KBM-7 (cell line): ENCODE data around the gene CNTNAP2.

Experiments used
- DNase-seq: peaks from one replicate; pipeline ENCODE4 v3.0.0-alpha.2; 2015
- in situ Hi-C: fragments of 300-500 bp; cut with MboI; formaldehyde crosslinking; loops from 2 replicates; pipeline ENCODE4 v1.14.3; 2020; ENCODE audit warnings: low sequenced_read_pairs, low pct_unique_long_range_greater_than_20kb, mixed read lengths

The CNTNAP2 gene

DNA sequence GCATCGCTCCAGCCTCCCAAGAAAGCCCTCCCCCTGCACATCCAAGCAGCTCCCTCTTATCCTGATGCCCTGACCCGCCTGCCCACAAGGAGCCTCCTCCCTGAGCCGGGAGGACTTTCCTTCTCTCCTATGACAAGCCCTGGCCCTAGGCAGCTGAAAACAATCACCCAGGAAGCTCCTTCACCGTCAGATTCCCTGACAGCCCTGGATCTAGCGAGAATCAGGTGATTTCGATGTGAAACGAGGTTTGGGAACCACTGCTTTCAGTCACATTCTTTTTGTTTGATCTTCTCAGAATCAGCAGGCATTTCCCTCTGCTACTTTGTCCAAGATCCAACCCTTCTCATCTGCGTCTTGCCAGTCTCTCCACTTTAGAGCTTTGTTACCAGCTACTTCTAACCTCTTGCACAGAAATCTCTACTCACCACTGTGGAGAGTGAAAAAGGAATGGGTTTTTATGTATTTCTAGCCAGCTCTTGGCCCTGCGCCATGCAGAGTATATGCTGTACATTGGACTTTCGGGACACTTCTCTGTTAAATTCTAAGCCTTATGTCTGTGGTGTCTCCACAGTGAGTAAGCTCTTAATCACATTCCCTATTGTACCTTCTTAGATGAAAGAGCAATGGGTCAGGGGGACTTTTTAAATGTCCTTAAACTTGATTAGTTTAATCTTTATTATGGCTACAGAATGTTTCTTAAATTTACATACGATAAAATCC lies 2220.8 kb downstream of the CNTNAP2 start:
- in situ Hi-C loops = no loop called here
- DNase-seq = no peak

DNA sequence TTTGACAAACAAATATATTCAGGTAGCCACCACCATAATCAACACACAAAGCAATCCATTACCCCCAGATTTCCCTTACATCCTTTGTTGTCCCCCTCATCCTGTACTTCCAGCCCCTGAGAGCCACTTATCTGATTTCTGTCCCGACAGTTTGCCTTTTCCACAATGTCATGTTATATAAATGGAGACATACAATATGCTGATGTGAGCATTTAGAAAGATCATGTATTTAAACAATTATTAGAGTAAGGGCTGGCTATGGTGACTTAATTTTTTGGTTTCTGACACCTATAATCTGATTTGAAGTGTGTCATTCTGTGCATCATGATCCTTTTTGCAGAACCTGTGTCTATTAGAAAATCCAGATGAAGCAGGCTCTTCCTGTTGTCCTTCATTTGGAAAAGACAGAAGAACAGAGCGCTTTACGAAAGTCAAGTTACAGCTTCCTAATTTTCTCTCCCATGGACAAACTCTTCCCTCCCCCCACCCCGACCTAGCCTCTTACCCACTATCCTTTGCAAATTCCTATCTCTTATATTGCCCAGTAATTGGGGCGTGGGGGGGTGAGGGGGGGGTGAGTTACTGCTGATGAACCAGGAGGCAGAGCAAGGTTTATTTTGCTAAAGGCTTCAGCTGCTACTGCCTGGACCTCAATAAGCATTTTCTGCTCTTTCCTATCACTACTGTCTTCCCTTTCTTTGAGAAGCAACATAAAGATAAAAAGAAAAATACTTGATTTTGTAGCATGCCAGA lies 2221.6 kb downstream of the CNTNAP2 start:
- in situ Hi-C loops = no loop called here
- DNase-seq = no peak

DNA sequence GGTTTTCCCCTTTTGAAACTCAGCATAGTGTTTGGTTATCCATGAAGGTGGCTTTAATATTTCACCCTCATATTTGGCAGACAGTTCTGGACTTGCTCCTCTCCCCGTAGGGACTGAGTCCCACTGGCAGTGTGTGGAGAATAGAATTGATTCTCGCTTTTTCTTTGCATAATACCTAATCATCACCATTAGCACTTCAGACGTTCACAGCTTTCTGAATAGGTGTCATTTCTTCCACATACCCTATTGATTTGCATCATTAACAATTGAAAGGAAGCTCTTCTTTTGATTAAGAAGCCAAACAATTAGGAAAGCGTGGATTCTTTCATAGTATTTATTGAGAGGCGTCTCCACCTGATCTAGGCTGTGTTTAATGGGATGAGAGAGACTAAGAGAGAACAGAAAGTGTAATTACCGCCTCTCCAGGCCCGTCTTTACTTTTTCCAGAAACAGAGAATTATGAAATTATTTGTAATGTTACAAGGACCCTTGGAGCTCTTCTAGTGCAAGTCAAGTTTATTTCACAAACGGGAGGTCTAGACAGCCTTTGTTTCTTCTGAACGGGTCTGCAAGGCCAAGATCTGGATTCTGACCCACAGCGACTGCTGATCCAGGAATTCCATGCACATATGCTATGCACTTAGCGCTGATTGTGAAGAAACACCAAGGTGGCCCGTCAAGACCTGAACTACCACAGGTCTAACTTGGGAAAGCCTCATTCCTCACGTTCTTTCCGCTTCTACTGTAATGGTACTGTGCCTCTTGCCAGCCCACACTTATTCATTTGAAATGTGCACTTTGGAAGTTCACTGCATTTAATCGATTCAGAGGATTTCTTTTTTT lies 2224.1 kb downstream of the CNTNAP2 start:
- no peak for DNase-seq
- in situ Hi-C loops = no loop called here

DNA sequence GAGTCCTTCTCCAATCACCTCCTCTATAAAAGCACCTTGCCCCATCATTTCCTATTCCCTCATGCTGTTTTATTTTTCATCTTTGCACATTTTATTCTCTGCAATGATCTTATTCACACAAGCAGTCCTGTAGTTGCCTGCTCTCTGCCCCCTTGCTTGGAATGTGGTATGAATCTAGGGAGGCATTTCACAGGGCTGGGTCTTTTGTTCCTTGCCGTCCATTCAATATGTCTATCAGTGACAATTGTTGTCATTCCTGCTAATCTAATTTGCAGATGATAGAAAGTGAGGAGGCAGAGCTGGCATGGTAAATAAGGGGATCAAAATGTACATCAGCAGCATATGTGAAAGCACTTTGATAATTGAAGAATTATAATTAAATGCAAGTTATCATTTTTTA lies 2227.8 kb downstream of the CNTNAP2 start:
- DNase-seq = no peak
- in situ Hi-C loops = no loop called here

DNA sequence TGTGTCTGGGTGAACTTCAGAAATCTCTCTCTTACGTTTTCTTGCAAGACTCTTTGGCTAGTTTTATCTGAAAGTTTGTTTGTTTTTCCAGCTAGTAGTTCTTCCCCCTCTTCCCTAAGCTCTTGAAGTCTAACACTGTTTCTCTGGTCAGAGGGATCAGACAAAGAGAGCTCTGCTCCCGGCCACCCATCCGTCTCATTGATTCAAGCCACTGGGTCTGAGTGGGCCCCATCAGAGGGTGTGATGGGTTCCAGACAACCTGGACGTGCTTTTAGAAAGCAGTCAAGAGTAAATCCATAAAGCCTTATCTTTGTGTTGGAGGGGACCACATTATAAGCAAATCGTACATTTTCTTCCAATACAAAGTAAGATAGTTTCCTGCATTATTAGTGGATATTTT lies 2231.4 kb downstream of the CNTNAP2 start:
- in situ Hi-C loops = no loop called here
- no peak for DNase-seq

DNA sequence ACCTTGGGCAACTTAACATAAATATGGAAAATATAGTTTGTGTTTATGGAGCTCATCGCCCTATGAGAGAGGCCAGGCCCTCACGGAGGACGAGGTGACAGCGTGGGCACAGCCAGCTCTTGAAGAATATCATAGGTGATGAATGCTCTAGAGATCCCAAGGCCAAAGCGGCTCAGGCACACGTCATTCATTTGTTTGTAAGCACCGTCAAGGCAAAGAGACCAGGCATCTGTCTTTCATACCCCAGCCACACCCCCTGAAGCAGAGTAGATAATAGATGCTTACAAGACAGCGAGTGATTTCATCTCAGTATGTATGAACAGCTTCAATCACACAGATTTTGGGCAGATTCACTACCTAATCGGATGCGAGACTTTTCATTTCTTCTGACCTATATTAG lies 2231.9 kb downstream of the CNTNAP2 start:
- no peak for DNase-seq
- in situ Hi-C loops = no loop called here

DNA sequence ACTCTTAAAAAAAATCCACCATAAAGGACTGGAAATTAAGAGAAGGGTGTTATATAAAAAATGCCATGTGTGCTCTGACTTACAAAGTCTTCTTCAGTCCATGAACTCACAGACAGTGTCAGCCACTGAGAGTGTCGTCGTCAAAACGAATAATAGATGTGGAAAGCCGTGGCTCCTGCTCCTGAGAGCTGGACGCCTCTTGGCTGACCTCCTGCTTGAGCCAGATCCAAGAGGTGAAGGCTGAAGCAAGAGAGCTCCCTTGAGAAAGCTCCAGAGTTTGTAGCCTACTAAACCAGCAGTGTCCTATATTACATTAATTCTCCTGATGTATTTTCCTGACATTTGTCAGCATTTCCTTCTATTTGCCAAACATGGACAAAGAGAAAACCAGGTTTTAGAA lies 2239.7 kb downstream of the CNTNAP2 start:
- in situ Hi-C loops = no loop called here
- DNase-seq = no peak

DNA sequence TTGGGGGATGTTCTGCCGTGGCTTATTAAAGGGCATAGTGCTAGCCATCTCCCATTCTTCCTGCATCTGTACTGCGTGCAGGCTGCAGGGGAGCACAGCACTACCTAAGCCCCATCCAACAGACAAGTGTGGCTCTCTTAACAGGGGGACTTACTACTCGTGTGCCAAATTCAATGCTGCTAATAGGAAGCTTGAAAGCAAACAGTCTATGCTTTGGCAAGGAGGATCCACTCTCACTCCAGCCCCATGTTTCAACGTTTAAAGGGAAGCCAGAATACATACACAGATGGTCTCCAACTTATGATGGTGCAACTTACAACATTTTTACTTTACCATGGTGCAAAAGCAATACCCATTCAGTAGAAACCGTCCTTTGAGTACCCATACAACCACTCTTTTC lies 2245.9 kb downstream of the CNTNAP2 start:
- DNase-seq = no peak
- in situ Hi-C loops = no loop called here

DNA sequence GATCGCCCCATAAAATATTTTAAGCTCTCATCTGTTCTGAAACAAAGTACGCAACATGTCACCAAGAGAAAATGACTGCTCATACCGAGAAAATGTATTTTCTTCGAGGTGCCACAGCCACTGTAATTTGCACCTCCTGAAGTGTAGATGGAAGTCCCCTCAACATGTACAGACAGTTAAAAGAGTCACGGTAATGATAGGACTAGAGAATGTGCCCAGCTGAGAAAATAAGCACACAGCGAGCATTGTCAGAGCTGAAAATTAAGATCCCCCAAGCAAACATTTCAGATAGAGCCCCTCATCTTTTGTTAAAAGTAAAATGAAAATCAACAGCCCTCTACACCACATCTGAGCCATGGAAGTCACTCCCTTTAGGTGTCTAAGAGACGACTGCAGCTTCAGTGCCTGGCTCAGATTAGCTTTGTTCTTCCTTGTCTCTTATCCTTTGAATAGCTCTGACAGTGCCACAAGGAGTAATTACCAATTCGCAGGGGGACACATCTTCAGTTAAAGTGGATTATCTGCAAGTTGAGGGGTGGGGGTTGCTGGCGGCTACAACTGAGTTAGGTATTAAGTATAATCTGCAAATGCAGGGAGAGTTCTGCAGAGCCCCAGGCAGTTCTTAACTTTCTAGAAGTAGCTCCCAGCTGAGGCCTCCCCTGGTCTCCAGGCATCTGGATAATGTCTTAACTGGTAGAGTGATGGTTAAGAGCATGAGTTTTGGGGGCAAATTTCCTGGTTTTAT lies 2251.3 kb downstream of the CNTNAP2 start:
- in situ Hi-C loops = no loop called here
- DNase-seq = no peak

DNA sequence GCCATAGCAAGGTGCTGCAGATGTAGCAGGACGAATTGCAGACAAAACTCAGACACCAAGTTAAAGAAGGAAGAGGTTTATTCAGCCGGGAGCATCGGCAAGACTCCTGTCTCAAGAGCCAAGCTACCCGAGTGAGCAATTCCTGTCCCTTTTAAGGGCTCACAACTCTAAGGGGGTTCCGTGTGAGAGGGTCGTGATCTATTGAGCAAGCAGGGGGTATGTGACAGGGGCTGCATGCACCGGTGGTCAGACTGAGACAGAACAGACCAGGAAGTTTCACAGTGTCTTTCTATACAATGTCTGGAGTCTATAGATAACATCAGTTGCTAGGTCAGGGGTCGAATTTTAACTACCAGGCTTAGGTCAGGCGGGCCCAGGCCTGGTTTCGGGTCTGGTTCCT lies 2252.0 kb downstream of the CNTNAP2 start:
- in situ Hi-C loops = no loop called here
- DNase-seq = no peak

DNA sequence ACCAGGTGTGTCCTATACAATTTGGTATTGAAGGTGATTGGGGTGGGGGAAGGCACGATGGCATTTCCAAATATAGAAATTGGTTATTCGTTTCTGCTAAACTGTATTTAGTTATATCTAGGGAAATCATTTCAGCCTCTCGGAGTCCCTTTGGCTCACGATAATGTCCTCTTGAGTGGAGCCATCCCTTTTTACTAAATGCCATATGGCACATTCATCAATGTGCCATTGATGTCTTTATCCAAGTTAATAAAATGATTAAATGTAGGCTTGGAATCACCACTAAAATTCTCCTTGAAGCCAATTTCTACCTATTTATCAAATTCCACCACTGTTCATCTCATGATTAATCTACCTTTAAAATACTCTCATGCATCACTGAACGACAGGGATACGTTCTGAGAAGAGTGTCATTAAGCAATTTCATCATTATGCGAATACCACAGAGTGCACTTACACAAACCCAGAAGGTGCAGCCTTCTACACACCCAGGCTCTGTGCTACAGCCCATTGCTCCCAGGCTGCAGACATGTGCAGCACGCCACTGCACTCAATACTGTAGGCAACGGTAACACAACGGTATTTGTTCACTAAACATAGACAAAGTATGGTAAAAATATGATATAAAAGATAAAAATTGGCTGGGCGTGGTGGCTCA lies 2254.8 kb downstream of the CNTNAP2 start:
- in situ Hi-C loops = no loop called here
- no peak for DNase-seq

DNA sequence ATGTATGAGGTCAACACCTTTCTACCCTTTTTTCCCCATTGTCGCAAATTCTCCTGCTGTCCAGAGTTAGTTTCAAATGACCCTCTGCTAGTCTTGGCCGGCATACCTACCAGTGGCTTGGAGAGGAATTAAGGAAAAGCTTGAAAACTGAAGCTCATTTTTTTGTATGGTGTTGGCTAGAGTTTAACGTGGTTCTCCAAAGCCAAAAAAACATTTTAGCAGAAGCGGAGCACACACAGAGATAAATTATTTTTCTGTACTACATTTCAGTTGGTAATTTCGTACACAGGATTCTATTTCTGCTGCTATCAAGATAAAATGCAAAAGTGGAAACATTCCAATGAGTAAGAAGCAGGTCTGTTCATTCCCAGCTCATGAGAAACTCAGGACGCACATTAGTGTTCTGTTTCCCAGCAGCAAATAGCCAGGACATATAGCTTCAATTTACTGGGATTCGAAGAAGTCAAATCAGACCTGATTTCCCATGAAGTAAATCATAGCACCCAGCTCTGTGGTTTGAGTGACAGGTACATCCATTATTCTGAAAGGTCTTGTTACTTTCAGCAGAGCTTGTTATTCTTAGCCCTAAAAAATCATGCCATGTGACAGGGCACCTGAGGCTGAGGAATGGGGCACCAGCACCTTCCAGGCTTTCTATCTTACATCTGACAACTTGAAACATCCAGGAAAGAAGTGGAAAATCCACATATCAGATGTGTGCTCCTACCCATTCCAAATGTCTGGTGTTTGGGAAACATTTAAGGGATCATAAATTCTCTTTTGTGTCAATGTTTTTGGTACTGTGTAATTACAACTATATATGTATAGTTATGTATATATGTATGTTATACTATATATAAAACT lies 2258.0 kb downstream of the CNTNAP2 start:
- in situ Hi-C loops = no loop called here
- DNase-seq = no peak

DNA sequence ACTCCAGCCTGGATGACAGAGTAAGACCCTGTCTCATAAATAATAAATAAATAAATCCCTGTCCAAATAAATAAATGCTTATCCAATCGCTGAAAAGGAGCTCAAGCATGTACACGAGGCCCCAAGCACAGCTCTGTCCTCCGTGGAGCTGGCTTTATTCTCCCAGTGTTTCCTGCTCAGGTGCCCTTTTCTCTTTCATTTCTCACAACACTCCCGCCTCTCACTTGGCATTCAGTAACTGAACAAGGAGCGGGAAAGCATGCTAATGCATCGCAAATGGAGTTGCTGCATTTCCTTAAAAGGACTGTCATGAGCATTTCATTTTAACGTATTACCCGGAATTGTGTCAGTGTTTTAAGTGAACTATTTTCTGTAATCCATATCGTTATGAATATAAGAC lies 2263.1 kb downstream of the CNTNAP2 start:
- in situ Hi-C loops = no loop called here

DNA sequence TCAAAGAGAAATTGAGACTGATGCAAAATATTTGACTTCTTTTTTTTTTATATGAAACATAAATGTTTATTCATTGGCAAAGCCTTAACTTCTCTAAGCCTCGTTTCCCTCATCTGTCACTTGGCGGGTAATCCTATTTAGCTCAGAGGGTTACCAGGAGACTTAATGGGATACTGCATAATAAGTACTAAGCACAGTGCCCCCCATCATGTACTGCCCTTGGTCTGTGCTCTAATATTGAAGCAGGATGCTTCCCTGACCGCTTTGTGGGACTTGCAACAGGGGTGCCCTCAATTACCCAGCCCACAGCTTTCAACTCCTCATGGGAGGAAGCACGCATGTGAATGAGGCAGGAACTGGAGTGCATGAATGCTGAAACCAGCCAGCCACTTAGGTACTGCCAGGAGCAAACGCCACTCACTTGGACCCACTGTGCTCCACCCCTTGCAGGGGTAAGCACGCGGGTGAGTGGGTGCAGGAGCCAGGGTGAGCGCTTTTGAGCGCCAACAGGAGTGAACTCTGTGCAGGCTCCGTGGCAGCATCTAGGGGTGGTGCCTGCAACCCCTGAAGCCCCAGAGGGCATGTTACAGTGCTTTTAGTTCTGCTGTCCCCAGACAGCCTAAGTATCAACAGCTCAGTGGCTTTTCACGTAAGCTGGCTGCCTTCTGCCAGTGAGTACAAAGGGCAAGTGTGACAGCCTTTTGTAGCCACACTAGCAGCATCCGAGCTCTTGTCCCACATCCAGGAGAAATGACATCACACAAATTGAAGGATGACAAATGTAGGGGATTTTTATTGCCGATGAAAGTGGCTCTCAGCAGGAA lies 2264.2 kb downstream of the CNTNAP2 start:
- in situ Hi-C loops = no loop called here
- DNase-seq = no peak

More for the DNA sequence above, 2263.1 kb downstream of the CNTNAP2 start:
- no peak for DNase-seq

DNA sequence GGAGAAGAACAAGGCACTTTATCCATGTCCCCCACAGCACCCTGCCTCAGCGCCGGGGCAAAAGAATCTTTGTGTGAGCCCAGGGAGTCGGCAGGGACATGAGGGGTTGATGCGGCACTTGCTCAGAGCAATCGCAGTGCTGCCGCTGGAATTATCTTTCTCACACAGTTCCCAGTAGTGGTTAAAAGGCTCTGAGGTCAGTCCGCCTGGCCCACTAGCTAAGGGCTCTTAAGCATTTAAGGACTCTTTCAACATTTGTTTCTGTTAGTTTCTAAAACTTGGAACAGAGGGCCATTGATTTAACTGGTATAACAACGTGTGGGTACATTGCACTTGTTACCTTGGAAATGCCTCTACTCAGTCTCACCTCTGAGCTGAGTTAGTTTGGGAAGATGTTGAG lies 2266.0 kb downstream of the CNTNAP2 start:
- no peak for DNase-seq
- in situ Hi-C loops = no loop called here

DNA sequence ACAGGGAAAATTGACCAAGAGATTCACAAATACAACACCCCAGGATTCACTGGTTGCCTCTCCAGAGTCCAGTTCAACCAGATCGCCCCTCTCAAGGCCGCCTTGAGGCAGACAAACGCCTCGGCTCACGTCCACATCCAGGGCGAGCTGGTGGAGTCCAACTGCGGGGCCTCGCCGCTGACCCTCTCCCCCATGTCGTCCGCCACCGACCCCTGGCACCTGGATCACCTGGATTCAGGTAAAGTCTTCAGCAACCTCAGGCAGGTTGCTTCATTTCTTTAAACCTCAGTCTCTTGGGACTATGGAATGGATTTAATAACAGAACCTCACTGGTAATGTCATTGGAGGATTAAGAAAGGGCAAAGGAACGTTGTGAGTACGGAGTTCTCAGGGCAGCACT lies 2267.1 kb downstream of the CNTNAP2 start:
- in situ Hi-C loops = no loop called here
- no peak for DNase-seq

DNA sequence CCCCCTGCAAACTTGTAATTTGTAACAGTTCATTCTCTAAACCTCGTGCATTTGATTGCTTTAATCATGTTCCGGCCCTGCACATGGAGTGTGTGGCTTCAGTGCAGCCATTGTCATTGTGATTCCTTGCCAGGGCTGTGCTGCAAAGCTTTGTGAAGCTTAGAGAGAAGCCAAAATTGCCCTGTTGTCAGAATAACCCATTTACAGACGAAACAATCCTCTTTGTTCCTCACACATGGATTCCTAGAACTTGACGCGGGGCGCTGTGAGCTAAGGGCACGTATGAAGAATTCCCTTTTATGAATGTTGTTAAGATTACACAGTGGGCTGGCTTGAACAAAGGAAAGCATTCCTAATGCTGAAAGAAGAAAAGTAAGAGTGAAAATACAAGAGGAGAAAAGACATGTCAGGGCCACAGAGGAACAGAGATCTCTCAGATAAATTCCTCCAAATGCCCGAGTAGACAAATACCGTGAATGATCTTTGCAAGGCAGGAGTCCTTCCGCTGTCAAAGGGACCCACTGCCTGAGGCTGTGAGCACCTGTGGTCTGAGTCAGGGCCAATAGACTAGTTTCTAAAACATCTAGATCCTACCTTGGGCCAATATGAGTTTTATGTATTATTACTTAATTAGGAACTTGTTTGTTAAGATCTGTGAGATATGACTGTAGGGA lies 2268.5 kb downstream of the CNTNAP2 start:
- DNase-seq = no peak
- in situ Hi-C loops = no loop called here
